GM21381 (cell line): ENCODE data around the gene CAPZA3.
"Not testable (repeated sequence)": the region's sequence is repeated elsewhere in the genome, so short reads cannot be mapped to it uniquely, and the experiment has no call there.

Experiments
- ATAC-seq: cut with Tn5 transposase; IDR thresholded peaks from one replicate; pipeline ENCODE4 v1.9.1; 2021; ENCODE audit warnings: mild to moderate bottlenecking, moderate library complexity; ENCODE audit not compliant: unreplicated experiment

The CAPZA3 gene

DNA sequence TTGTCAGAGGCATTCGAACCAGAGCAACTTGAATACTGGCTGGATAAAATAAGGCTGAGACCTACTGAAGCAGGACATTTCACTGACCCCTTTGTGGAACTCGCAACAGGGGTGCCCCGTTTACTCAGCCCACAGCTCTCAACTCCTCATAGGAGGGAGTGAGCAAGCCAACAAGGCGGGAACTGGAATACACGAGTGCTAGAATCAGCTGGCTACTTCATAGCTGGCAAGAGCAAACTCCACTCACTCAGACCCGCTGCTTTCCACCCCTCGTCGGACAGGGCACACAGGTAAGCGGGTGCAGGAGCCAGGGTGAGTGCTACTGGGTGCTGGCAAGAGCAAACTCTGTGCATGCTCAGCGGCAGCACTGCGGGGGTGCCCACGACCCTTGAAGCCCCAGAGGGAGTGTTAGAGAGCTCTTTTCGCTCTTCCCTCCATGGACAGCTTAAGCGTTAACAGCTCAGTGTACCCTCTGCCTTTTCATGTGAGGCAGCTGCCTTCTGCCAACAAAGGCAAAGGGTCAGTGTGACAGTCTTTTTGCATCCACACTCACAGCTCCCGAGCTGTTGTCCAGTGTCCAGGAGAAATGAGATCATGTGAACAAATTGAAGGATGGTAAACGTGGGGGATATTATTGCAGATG is 15.7 kb downstream of the CAPZA3 start:
- no peak for ATAC-seq

DNA sequence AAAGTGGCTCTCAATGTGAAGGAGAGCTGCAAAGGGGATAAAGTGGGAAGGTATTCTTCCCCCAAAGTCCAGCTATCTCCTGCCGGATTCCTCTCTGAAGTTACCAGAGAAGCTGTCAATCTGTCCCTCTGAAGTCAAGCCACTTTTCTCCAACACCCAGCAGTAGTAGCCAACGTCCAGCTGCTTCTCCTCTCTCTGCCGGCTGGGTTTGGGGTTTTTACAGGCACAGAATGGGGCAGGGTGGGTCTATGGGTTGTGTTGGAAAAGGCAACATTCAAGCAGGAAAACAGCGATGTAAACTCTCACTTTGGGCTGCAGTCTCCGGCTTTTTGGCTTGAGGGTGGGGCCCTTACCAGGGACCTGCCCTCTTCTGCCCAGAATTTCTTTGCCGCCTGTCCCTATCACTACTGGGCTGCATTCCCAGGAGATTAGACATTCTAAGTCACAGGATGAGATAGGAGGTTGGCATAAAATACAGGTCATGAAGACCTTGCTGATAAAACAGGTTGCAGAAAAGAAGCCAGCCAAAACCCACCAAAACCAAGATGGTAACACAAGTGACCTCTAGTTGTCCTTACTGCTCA is 16.3 kb downstream of the CAPZA3 start:
- ATAC-seq = no peak

DNA sequence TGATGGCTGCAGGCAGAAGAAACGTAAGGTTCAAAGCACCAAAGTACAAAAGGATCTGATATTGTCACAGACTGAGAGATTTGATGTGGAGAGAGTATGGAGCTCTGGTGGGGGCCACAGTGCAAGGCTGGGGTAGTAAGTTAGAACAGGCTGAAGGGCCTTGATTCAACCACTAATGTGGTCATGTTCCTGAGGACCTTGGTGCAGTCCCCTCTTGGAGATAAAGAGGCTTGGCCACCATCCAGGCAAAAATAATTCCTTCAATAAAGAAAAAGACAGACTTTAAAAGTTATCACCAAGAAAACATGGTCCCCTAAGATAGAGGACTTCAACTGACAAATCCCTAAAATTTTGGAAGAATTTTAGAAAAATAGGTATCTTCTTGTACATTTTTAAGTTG is 17.4 kb downstream of the CAPZA3 start:
- ATAC-seq = no peak

DNA sequence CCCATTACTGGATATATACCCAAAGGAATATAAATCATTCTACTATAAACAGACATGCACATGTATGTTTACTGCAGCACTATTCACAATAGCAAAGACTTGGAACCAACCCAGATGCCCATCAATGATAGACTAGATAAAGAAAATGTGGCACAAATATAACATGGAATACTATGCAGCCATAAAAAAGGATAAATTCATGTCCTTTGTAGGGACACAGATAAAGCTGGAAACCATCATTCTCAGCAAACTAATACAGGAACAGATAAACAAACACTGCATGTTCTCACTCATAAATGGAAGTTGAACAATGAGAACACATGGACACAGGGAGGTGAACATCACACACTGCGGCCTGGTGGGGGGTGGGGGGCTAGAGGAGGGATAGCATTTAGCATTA is 28.6 kb downstream of the CAPZA3 start:
- not testable (repeated sequence) for ATAC-seq

DNA sequence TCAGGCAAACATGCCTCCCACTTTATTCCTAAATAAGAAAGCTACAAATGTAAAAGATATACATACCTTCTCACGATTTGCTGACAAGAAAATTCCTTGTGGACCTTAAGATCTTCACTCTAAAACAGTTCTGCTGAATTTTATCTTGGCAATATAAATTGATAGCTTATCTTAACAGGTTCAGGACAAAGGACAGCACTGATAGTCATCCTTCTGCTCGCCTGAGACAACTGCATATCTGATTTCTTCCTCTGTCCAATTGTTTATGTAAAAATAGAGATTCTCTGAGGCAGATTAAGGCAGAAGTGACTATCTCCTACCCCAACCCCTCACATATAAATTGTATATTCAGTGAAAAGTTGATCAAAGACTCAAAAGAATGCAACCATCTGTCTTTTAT is 44.9 kb downstream of the CAPZA3 start:
- ATAC-seq = no peak

DNA sequence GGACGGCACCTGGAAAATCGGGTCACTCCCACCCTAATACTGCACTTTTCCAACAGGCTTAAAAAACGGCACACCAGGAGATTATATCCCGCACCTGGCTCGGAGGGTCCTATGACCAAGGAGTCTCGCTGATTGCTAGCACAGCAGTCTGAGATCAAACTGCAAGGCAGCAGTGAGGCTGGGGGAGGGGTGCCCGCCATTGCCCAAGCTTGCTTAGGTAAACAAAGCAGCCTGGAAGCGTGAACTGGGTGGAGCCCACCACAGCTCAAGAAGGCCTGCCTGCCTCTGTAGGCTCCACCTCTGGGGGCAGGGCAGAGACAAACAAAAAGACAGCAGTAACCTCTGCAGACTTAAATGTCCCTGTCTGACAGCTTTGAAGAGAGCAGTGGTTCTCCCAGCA is 47.5 kb downstream of the CAPZA3 start:
- ATAC-seq = not testable (repeated sequence)
